ENCODE results near the gene PGM5. TPM values are rescaled to one million over a fixed set of nuclear protein-coding genes. Genes with fewer than 3 reads are reported as not detected.

PGM5 gene
- total RNA-seq, 1 experiment from 2014 or later = not detected

DNA sequence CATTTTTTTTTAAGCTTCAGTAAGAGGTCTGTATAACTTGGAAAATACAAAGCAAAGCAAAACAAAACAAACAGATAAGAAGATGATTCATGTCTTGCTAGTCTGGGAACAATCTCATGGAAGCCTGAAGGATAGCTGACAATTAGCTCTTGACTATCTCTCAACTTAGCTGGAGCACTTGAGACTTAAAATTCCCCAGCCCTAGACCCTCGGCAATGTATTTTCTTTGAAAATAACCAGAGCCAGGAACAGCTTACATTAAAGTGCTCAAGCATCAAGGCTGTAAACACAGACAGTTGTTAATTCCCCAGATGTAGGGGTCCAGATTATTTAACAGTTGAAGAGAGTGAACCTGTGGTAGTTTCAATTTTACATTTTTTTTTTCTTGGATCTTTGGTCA lies 101.4 kb downstream of the PGM5 start:
- Histone ChIP-seq H3K27me3 (ENCODE audit: insufficient read depth, low read length) (no peaks in the 10 kb centered on the region), H4K20me1 (ENCODE audit: control insufficient read depth, insufficient read depth, insufficient read length) (no peaks in the 10 kb centered on the region), H3K23ac (ENCODE audit: insufficient read length, low read depth, low read length) (no peak overlapping the region), H3K79me1 (ENCODE audit: insufficient read depth, low read depth, low read length, poor library complexity, severe bottlenecking) (no peaks in the 10 kb centered on the region), H3K9ac (ENCODE audit: extremely low read depth, insufficient read length, low read length) (no peak overlapping the region), H3K18ac (ENCODE audit: insufficient read length, low read depth, low read length) (no peak overlapping the region), H4K5ac (ENCODE audit: insufficient read length, low read depth, low read length) (no peak overlapping the region), H3K4ac (ENCODE audit: low read depth, low read length) (no peak overlapping the region), H2AFZ (ENCODE audit: low read length) (no peak overlapping the region), H3K9me3 (ENCODE audit: control insufficient read depth, low read depth, low read length) (no peaks in the 10 kb centered on the region), H3K4me2 (ENCODE audit: insufficient read depth, insufficient read length, low read length) (no peak overlapping the region), H2AK5ac (ENCODE audit: insufficient read length, low read length) (no peak overlapping the region), H3K4me1 (ENCODE audit: insufficient read depth, low read length) (no peaks in the 10 kb centered on the region; the same call in 1 of the 2 replicates), H2BK15ac (ENCODE audit: low read depth, low read length) (no peak overlapping the region), H3K27ac (ENCODE audit: insufficient read length, low read depth, low read length) (no peak overlapping the region), H3T11ph (ENCODE audit: low read length) (no peak overlapping the region), H2BK12ac (ENCODE audit: insufficient read length, low read depth, low read length) (no peak overlapping the region), H3K79me2 (ENCODE audit: insufficient read depth, low read length) (no peaks in the 10 kb centered on the region), H2BK120ac (ENCODE audit: low read depth, low read length, poor library complexity, severe bottlenecking) (no peak overlapping the region), H4K8ac (replicated peaks; ENCODE audit: insufficient read length, low read depth, low read length) (no peak overlapping the region), H3K23me2 (ENCODE audit: insufficient read length, low read depth, low read length, poor library complexity, severe bottlenecking) (no peaks in the 10 kb centered on the region), H3K56ac (ENCODE audit: insufficient read length, low read depth, low read length) (no peak overlapping the region), H4K91ac (ENCODE audit: insufficient read length, low read depth, low read length) (no peak overlapping the region), H2BK20ac (ENCODE audit: low read depth, low read length, poor library complexity, severe bottlenecking) (no peak overlapping the region), H3K14ac (ENCODE audit: insufficient read depth, low read length) (no peak overlapping the region), H2BK5ac (ENCODE audit: insufficient read length, low read length) (no peak overlapping the region)
- WGBS (ENCODE audit: extremely low coverage, insufficient read length, low lambda C conversion rate) = no CpG with 5 or more reads among the region's 1 CpG
- DNase-seq = no peak
- Mint-ChIP-seq H3K9me3 (no peaks in the 10 kb centered on the region), H3K4me3 (no peak overlapping the region), H3K27me3 (ENCODE audit: low read depth) (peaks cover 82% of the 10 kb centered on the region), H3K36me3 (ENCODE audit: insufficient read depth in 1 of 3, low read depth in 3 of 3) (no peaks in the 10 kb centered on the region), H3K27ac (no peak overlapping the region), H3K4me1 (peaks cover 0 to 12% of the 10 kb centered on the region in 2 experiments; a peak in 2 of 4 replicates)
- TF ChIP-seq, protein P1, sequence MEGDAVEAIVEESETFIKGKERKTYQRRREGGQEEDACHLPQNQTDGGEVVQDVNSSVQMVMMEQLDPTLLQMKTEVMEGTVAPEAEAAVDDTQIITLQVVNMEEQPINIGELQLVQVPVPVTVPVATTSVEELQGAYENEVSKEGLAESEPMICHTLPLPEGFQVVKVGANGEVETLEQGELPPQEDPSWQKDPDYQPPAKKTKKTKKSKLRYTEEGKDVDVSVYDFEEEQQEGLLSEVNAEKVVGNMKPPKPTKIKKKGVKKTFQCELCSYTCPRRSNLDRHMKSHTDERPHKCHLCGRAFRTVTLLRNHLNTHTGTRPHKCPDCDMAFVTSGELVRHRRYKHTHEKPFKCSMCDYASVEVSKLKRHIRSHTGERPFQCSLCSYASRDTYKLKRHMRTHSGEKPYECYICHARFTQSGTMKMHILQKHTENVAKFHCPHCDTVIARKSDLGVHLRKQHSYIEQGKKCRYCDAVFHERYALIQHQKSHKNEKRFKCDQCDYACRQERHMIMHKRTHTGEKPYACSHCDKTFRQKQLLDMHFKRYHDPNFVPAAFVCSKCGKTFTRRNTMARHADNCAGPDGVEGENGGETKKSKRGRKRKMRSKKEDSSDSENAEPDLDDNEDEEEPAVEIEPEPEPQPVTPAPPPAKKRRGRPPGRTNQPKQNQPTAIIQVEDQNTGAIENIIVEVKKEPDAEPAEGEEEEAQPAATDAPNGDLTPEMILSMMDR (conservative IDR thresholded peaks at IDR 0.05) = no peak
